DND-41 (cell line): Measurements from ENCODE around the gene CASS4.

Source experiments
- EZH2 ChIP-seq: IDR thresholded peaks from 3 replicates; pipeline ENCODE4 v1.6.1; 2012; ENCODE audit warnings: borderline replicate concordance, low read depth, mild to moderate bottlenecking, moderate library complexity, low read length, inconsistent platforms; ENCODE audit not compliant: severe bottlenecking
- TF ChIP-seq, protein P1 (sequence below): IDR thresholded peaks from 2 replicates; pipeline ENCODE4 v1.5.1; 2012; ENCODE audit warnings: borderline replicate concordance, low read length, moderate library complexity, mild to moderate bottlenecking; ENCODE audit not compliant: poor library complexity, severe bottlenecking; ENCODE audit errors: extremely low read depth

- TF ChIP-seq, protein P1, sequence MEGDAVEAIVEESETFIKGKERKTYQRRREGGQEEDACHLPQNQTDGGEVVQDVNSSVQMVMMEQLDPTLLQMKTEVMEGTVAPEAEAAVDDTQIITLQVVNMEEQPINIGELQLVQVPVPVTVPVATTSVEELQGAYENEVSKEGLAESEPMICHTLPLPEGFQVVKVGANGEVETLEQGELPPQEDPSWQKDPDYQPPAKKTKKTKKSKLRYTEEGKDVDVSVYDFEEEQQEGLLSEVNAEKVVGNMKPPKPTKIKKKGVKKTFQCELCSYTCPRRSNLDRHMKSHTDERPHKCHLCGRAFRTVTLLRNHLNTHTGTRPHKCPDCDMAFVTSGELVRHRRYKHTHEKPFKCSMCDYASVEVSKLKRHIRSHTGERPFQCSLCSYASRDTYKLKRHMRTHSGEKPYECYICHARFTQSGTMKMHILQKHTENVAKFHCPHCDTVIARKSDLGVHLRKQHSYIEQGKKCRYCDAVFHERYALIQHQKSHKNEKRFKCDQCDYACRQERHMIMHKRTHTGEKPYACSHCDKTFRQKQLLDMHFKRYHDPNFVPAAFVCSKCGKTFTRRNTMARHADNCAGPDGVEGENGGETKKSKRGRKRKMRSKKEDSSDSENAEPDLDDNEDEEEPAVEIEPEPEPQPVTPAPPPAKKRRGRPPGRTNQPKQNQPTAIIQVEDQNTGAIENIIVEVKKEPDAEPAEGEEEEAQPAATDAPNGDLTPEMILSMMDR, result no peak
- no peak for TF ChIP-seq EZH2
These were observed 15.7 kb downstream of the CASS4 start for GRCh38 chr20:56427797-56428196.
